HepG2 (cell line): ENCODE data around the gene PLCL2. TPM values are rescaled to one million over a fixed set of nuclear protein-coding genes. Genes with fewer than 3 reads are reported as not detected.

Source experiments
- ATAC-seq: fragments of 200-7000 bp; cut with Tn5 transposase; 3 replicates; pipeline ENCODE4 v1.9.1; 2020; ENCODE audit warnings: mild to moderate bottlenecking, moderate library complexity
- BruUV-seq: library from RNA; stranded (reverse); fragments of 400-500 nt; replicated peaks from 2 replicates; lab custom pipeline; 2021; lab: Mats Ljungman, UMichigan
- CTCF ChIA-PET: fragments of 300-600 bp; formaldehyde crosslinking; extraction: SDS; loops from one replicate; lab custom pipeline; 2021; ENCODE audit warnings: low total read pairs, inconsistent platforms, low intra/inter-chr PET ratio; lab: Yijun Ruan, JAX
- POLR2A ChIA-PET: fragments of 350-600 bp; sonication (Branson Sonifier 250); formaldehyde crosslinking; loops from one replicate; lab custom pipeline; 2020; ENCODE audit warnings: antibody characterized with exemption, inconsistent platforms; lab: Yijun Ruan, JAX
- DNase-seq: peaks from one replicate; pipeline ENCODE4 v3.0.0-alpha.2; 2015; ENCODE audit warnings: low spot score
- FAIRE-seq: peaks from 3 replicates; lab custom pipeline; 2011; peaks lifted over from hg19 to GRCh38; lab: Jason Lieb, UNC
- H2AFZ ChIP-seq: one replicate; pipeline ENCODE4 v1.6.1; 2011; ENCODE audit warnings: low read length, inconsistent platforms
- H3K27ac ChIP-seq: fragments of 300-600 bp; 3 replicates; pipeline ENCODE4 v1.8.0; 2011; ENCODE audit warnings: mixed run types, mild to moderate bottlenecking, mixed read lengths, low read length, inconsistent platforms; ENCODE audit not compliant: insufficient read depth; ENCODE audit errors: extremely low read length
- H3K27me3 ChIP-seq, 2 experiments: fragments of 200-600 bp in 1 of 2; 2 replicates in 1 of 2; 3 replicates in 1 of 2; pipeline versions ENCODE4 v1.6.0 to v1.8.0; 2011; ENCODE audit warnings: low read length in 2 of 2, mild to moderate bottlenecking in 2 of 2, moderate library complexity in 2 of 2, inconsistent platforms in 1 of 2; ENCODE audit not compliant: insufficient read depth in 2 of 2, control insufficient read depth in 1 of 2
- H3K36me3 ChIP-seq, 2 experiments: fragments of 200-600 bp in 1 of 2; replicated peaks in 1 of 2; 2 replicates in 1 of 2; 3 replicates in 1 of 2; pipeline versions ENCODE4 v1.5.1 to v1.8.0; 2011; ENCODE audit warnings: low read length in 2 of 2, inconsistent platforms in 1 of 2; ENCODE audit not compliant: insufficient read depth in 2 of 2, control insufficient read depth in 1 of 2
- H3K4me1 ChIP-seq: 2 replicates; pipeline ENCODE4 v1.5.1; 2012; ENCODE audit warnings: low read length, inconsistent platforms; ENCODE audit not compliant: insufficient read depth
- H3K4me2 ChIP-seq: 2 replicates; pipeline ENCODE4 v1.6.0; 2011; ENCODE audit warnings: low read depth, low read length, inconsistent platforms
- H3K4me3 ChIP-seq, 3 experiments: fragments of 200-600 bp in 1 of 3; sonication (generic), shearing (Covaris generic) in 1 of 3; replicated peaks in 1 of 3; 2 replicates each; pipeline ENCODE4 v1.5.1; 2011 to 2016; ENCODE audit warnings: low read length in 3 of 3, inconsistent platforms in 2 of 3, low read depth in 2 of 3, mild to moderate bottlenecking in 2 of 3, control low read depth in 1 of 3, mixed read lengths in 1 of 3; ENCODE audit not compliant: insufficient read depth in 1 of 3
- H3K79me2 ChIP-seq: one replicate; pipeline ENCODE4 v1.6.1; 2011; ENCODE audit warnings: low read length, inconsistent platforms; ENCODE audit not compliant: insufficient read depth
- H3K9ac ChIP-seq: 2 replicates; pipeline ENCODE4 v1.6.0; 2011; ENCODE audit warnings: mild to moderate bottlenecking, low read depth, low read length, inconsistent platforms; ENCODE audit not compliant: insufficient read depth
- H3K9me3 ChIP-seq: 2 replicates; pipeline ENCODE4 v1.5.1; 2012; ENCODE audit warnings: mild to moderate bottlenecking, low read length
- H4K20me1 ChIP-seq: 2 replicates; pipeline ENCODE4 v1.6.0; 2011; ENCODE audit warnings: inconsistent platforms, mild to moderate bottlenecking, low read length, moderate library complexity; ENCODE audit not compliant: insufficient read depth
- AFF4 ChIP-seq: sonication (generic); formaldehyde crosslinking; IDR thresholded peaks from 2 replicates; pipeline ENCODE4 v1.4.0; 2020; ENCODE audit warnings: missing genetic modification reagents
- CEBPB ChIP-seq: IDR thresholded peaks from 2 replicates; pipeline ENCODE4 v1.6.1; 2011; ENCODE audit warnings: low read depth, low read length, improper control_type of control experiment, borderline replicate concordance
- DDIT3 ChIP-seq: sonication (generic); formaldehyde crosslinking; IDR thresholded peaks from 2 replicates; pipeline ENCODE4 v1.4.0; 2020; ENCODE audit warnings: mild to moderate bottlenecking, missing genetic modification reagents
- JARID2 ChIP-seq: sonication (generic); formaldehyde crosslinking; IDR thresholded peaks from 2 replicates; pipeline ENCODE4 v1.8.1; 2023; ENCODE audit warnings: missing genetic modification reagents, inconsistent platforms; ENCODE audit not compliant: insufficient replicate concordance
- MTF2 ChIP-seq: sonication (generic); formaldehyde crosslinking; IDR thresholded peaks from 2 replicates; pipeline ENCODE4 v1.5.0; 2020; ENCODE audit warnings: missing genetic modification reagents, borderline replicate concordance
- MYPOP ChIP-seq: sonication (generic); formaldehyde crosslinking; IDR thresholded peaks from 2 replicates; pipeline ENCODE4 v1.8.1; 2023; ENCODE audit warnings: mild to moderate bottlenecking, moderate library complexity, missing genetic modification reagents
- NFIC ChIP-seq: IDR thresholded peaks from 2 replicates; pipeline ENCODE4 v1.6.1; 2012; ENCODE audit warnings: mild to moderate bottlenecking, low read length, inconsistent platforms
- RCOR2 ChIP-seq: IDR thresholded peaks from 2 replicates; pipeline ENCODE4 v1.6.1; 2016; ENCODE audit warnings: missing biosample characterization, missing genetic modification reagents
- ZNF331 ChIP-seq: sonication (generic); formaldehyde crosslinking; IDR thresholded peaks from 2 replicates; pipeline ENCODE4 v1.4.0; 2020; ENCODE audit warnings: missing genetic modification reagents
- ZNF451 ChIP-seq: sonication (generic); formaldehyde crosslinking; IDR thresholded peaks from 2 replicates; pipeline ENCODE4 v1.5.0; 2020; ENCODE audit warnings: mild to moderate bottlenecking, missing genetic modification reagents
- WGBS: methylation state at CpG from one replicate; pipeline ENCODE4 v1.1.6; 2017; ENCODE audit warnings: low lambda C conversion rate; 5-methylcytosine and 5-hydroxymethylcytosine counted together
- in situ Hi-C: cut with HindIII; loops from 2 replicates; pipeline ENCODE4 v1.10.0; 2017; ENCODE audit warnings: low pct_unique_long_range_greater_than_20kb; ENCODE audit not compliant: extremely low pct_ligation_motif_present
- intact Hi-C: fragments of 100-400 bp; cut with micrococcal nuclease; formaldehyde crosslinking; loops from one replicate; pipeline ENCODE4 v1.10.0; 2022; ENCODE audit not compliant: unreplicated experiment
- polyA plus RNA-seq, 8 experiments: library from polyadenylated mRNA; depleted of rRNA in 3 of 8; stranded (reverse) in 7 of 8; unstranded in 1 of 8; fragments of >200 nt; fragmentation: Illumina TruSeq in 4 of 8; extraction: Trizol in 4 of 8; gene quantifications; 2 replicates each; pipeline versions ENCODE4 v1.2.1 to v1.2.3, GENCODE V29; 2011 to 2016; ENCODE audit warnings: low read depth in 4 of 8, missing spikeins in 1 of 8, mixed read lengths in 1 of 8; ENCODE audit not compliant: insufficient read depth in 1 of 8
- total RNA-seq, 5 experiments: library from RNA; depleted of rRNA; stranded (reverse); fragments of >200 nt; fragmentation: Illumina TruSeq; extraction: Trizol; gene quantifications; 2 replicates each; pipeline ENCODE4 v1.2.3, GENCODE V29; 2016; ENCODE audit warnings: low read depth in 1 of 5
- TF ChIP-seq, protein P1 (sequence below): sonication (generic); formaldehyde crosslinking; conservative IDR thresholded peaks from 2 replicates; pipeline ENCODE4 v1.8.0; 2022; ENCODE audit warnings: low read depth, missing genetic modification reagents

The PLCL2 gene
- total and polyA plus RNA-seq, 2 of the 13 experiments (the other 11 are each of a cell fraction or from before 2014, with no cell fraction given): not detected

GRCh38 chr3:16911916-16912315 is 27.2 kb downstream of the PLCL2 start (continued):
- no peak for TF ChIP-seq AFF4 (CRISPR knock-in tag)
- TF ChIP-seq JARID2 (CRISPR knock-in tag): no peak
- no peak for TF ChIP-seq MYPOP (CRISPR knock-in tag)
- TF ChIP-seq DDIT3 (CRISPR knock-in tag): no peak
- TF ChIP-seq, all 625 proteins: peak for 0

DNA sequence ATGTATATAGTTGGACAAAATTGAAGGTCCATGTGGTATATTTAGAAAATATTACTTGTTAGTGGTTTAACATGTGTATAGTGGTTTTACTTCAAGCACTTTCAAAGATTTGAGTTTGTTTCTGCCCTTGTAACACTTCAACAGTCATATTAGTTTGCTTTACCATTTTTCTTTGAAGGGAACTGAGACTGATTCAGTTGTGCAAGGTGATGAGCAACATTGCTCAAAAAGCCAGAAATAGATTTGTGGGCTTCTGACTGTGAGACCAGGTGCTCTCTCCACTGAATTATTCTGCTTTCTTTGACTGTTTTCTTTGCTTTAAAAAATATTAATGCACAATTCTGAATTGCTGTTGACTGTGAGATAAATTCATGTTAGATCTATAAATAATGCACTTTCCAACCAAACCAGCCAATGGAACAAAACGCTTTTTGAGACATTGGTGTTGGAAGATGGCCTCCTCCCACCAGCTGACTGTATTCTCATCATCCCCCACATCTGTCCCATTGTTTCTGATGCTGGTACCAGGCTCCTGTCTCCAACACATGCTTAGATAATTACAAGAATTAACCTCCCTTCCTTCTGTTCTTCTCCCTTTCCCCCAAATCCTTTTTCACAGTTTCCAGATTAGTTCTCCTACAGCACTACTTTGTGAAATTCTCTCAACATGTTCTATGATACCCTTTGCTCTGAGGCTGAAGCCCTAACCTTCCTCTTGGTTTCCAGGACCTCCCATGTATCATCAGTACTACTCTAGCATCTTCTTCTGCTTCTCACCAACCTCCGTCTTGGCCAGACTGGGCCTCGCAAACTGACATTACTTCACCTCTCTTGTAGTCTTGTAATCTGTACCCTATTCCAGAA is 27.9 kb downstream of the PLCL2 start:
- H2AFZ ChIP-seq: no peak overlapping the region
- H3K79me2 ChIP-seq: no peaks in the 10 kb centered on the region
- no TSS peak for BruUV-seq
- H3K4me2 ChIP-seq: no peak overlapping the region
- no peak overlapping the region for H3K27ac ChIP-seq
- no peaks in the 10 kb centered on the region for H3K4me1 ChIP-seq
- no peaks in the 10 kb centered on the region for H3K9me3 ChIP-seq
- H4K20me1 ChIP-seq: no peaks in the 10 kb centered on the region
- DNase-seq (no peak), FAIRE-seq (no peak), ATAC-seq (no peak)
- H3K36me3 ChIP-seq: no peaks in the 10 kb centered on the region
- in situ Hi-C loops (no loop called here), intact Hi-C loops (no loop called here)
- ChIA-PET CTCF (no interaction called here), POLR2A (no interaction called here)
- H3K27me3 ChIP-seq: no peaks in the 10 kb centered on the region
- no peak overlapping the region for H3K9ac ChIP-seq
- whole genome bisulfite sequencing: 30% methylated on average over 3 of the region's 3 CpGs
- no peak overlapping the region for H3K4me3 ChIP-seq
- no peak for TF ChIP-seq ZNF451
- no peak for TF ChIP-seq CEBPB
- TF ChIP-seq RCOR2 (CRISPR knock-in tag): no peak
- TF ChIP-seq MTF2 (CRISPR knock-in tag): no peak
- TF ChIP-seq, protein P1, sequence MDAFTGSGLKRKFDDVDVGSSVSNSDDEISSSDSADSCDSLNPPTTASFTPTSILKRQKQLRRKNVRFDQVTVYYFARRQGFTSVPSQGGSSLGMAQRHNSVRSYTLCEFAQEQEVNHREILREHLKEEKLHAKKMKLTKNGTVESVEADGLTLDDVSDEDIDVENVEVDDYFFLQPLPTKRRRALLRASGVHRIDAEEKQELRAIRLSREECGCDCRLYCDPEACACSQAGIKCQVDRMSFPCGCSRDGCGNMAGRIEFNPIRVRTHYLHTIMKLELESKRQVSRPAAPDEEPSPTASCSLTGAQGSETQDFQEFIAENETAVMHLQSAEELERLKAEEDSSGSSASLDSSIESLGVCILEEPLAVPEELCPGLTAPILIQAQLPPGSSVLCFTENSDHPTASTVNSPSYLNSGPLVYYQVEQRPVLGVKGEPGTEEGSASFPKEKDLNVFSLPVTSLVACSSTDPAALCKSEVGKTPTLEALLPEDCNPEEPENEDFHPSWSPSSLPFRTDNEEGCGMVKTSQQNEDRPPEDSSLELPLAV (CRISPR knock-in tag): no peak
- no peak for TF ChIP-seq NFIC
- no peak for TF ChIP-seq ZNF331
